HEK293 (cell line): ENCODE measurements around the gene CCDC73.

ENCODE experiments used
- KLF16 ChIP-seq: fragments of 450-650 bp; formaldehyde crosslinking; IDR thresholded peaks from 2 replicates; pipeline ENCODE4 v1.5.1; 2017; ENCODE audit warnings: missing biosample characterization, missing genetic modification characterization
- KLF7 ChIP-seq: fragments of 450-650 bp; formaldehyde crosslinking; IDR thresholded peaks from 2 replicates; pipeline ENCODE4 v1.5.1; 2016; ENCODE audit warnings: missing biosample characterization, missing genetic modification characterization, borderline replicate concordance
- PRDM1 ChIP-seq: fragments of 450-650 bp; formaldehyde crosslinking; IDR thresholded peaks from 2 replicates; pipeline ENCODE4; 2016; ENCODE audit warnings: missing biosample characterization, missing genetic modification characterization
- RBAK ChIP-seq: fragments of 450-650 bp; formaldehyde crosslinking; IDR thresholded peaks from 2 replicates; pipeline ENCODE4 v1.5.1; 2016; ENCODE audit warnings: missing biosample characterization, missing genetic modification characterization
- SCRT1 ChIP-seq: fragments of 450-650 bp; formaldehyde crosslinking; IDR thresholded peaks from 2 replicates; pipeline ENCODE4 v1.5.1; 2016; ENCODE audit warnings: missing biosample characterization, missing genetic modification characterization, borderline replicate concordance
- SCRT2 ChIP-seq: fragments of 450-650 bp; formaldehyde crosslinking; IDR thresholded peaks from 2 replicates; pipeline ENCODE4 v1.5.1; 2016; ENCODE audit warnings: missing biosample characterization, missing genetic modification characterization
- TRIM28 ChIP-seq: IDR thresholded peaks from 2 replicates; pipeline ENCODE4 v1.6.1; 2011; ENCODE audit warnings: low read length, control low read depth, borderline replicate concordance
- YY1 ChIP-seq: fragments of 450-650 bp; formaldehyde crosslinking; IDR thresholded peaks from 2 replicates; pipeline ENCODE4 v1.5.1; 2018; ENCODE audit warnings: missing biosample characterization, missing genetic modification characterization
- ZBTB21 ChIP-seq: fragments of 450-650 bp; formaldehyde crosslinking; IDR thresholded peaks from 2 replicates; pipeline ENCODE4 v1.5.1; 2017; ENCODE audit warnings: missing biosample characterization, missing genetic modification characterization
- ZFHX2 ChIP-seq: fragments of 450-650 bp; formaldehyde crosslinking; conservative IDR thresholded peaks from 2 replicates; pipeline ENCODE4 v1.5.1; 2016; ENCODE audit warnings: missing biosample characterization, missing genetic modification characterization
- ZFP37 ChIP-seq: fragments of 450-650 bp; formaldehyde crosslinking; IDR thresholded peaks from 2 replicates; pipeline ENCODE4 v1.5.1; 2016; ENCODE audit warnings: missing biosample characterization, missing genetic modification characterization
- ZNF10 ChIP-seq: fragments of 450-650 bp; formaldehyde crosslinking; IDR thresholded peaks from 2 replicates; pipeline ENCODE4 v1.5.1; 2017; ENCODE audit warnings: missing biosample characterization, missing genetic modification characterization
- ZNF132 ChIP-seq: fragments of 450-650 bp; formaldehyde crosslinking; IDR thresholded peaks from 2 replicates; pipeline ENCODE4 v1.5.1; 2017; ENCODE audit warnings: missing biosample characterization, missing genetic modification characterization, borderline replicate concordance
- ZNF184 ChIP-seq: fragments of 450-650 bp; IDR thresholded peaks from 2 replicates; pipeline ENCODE4 v1.5.1; 2018; ENCODE audit warnings: missing biosample characterization, mild to moderate bottlenecking, missing genetic modification characterization
- ZNF23 ChIP-seq: fragments of 450-650 bp; formaldehyde crosslinking; IDR thresholded peaks from 2 replicates; pipeline ENCODE4 v1.5.1; 2016; ENCODE audit warnings: missing biosample characterization, missing genetic modification characterization, borderline replicate concordance
- ZNF239 ChIP-seq: fragments of 450-650 bp; formaldehyde crosslinking; IDR thresholded peaks from 2 replicates; pipeline ENCODE4 v1.5.1; 2016; ENCODE audit warnings: missing biosample characterization, missing genetic modification characterization
- ZNF24 ChIP-seq: fragments of 450-650 bp; formaldehyde crosslinking; IDR thresholded peaks from 2 replicates; pipeline ENCODE4 v1.5.1; 2016; ENCODE audit warnings: missing biosample characterization, missing genetic modification characterization
- ZNF585B ChIP-seq: fragments of 450-650 bp; formaldehyde crosslinking; IDR thresholded peaks from 2 replicates; pipeline ENCODE4 v1.5.1; 2016; ENCODE audit warnings: missing biosample characterization, missing genetic modification characterization
- ZNF626 ChIP-seq: fragments of 450-650 bp; sonication (Bioruptor Pico); formaldehyde crosslinking; IDR thresholded peaks from 2 replicates; pipeline ENCODE4 v1.5.1; 2018; ENCODE audit warnings: missing biosample characterization, missing genetic modification characterization, inconsistent platforms
- ZNF629 ChIP-seq: fragments of 450-650 bp; formaldehyde crosslinking; IDR thresholded peaks from 2 replicates; pipeline ENCODE4 v1.5.1; 2017; ENCODE audit warnings: missing biosample characterization, missing genetic modification characterization
- TF ChIP-seq, protein P1 (sequence below): fragments of 450-650 bp; formaldehyde crosslinking; IDR thresholded peaks from 2 replicates; pipeline ENCODE4 v1.5.1; 2017; ENCODE audit warnings: missing biosample characterization, mild to moderate bottlenecking, missing genetic modification characterization, moderate library complexity
- TF ChIP-seq, protein P2 (sequence below): fragments of 450-650 bp; formaldehyde crosslinking; IDR thresholded peaks from 2 replicates; pipeline ENCODE4 v1.5.1; 2016; ENCODE audit warnings: missing biosample characterization, missing genetic modification characterization
- TF ChIP-seq, protein P3 (sequence below): fragments of 450-650 bp; formaldehyde crosslinking; optimal IDR thresholded peaks from 2 replicates; pipeline ENCODE3; 2016; ENCODE audit warnings: missing biosample characterization, mild to moderate bottlenecking, missing genetic modification characterization
- TF ChIP-seq, protein P4 (sequence below): fragments of 450-650 bp; IDR thresholded peaks from 2 replicates; pipeline ENCODE4 v1.5.1; 2018; ENCODE audit warnings: missing biosample characterization, mild to moderate bottlenecking, missing genetic modification characterization
- TF ChIP-seq, protein P5 (sequence below): fragments of 450-650 bp; IDR thresholded peaks from 2 replicates; pipeline ENCODE4 v1.5.1; 2018; ENCODE audit warnings: missing biosample characterization, missing genetic modification characterization
- TF ChIP-seq, protein P6 (sequence below): fragments of 450-650 bp; formaldehyde crosslinking; IDR thresholded peaks from 2 replicates; pipeline ENCODE4 v1.5.1; 2016; ENCODE audit warnings: missing biosample characterization, missing genetic modification characterization
- TF ChIP-seq, protein P7 (sequence below): sonication (generic); formaldehyde crosslinking; IDR thresholded peaks from 2 replicates; pipeline ENCODE4 v1.8.1; 2022; ENCODE audit warnings: mild to moderate bottlenecking, moderate library complexity, missing genetic modification reagents

The CCDC73 gene

DNA sequence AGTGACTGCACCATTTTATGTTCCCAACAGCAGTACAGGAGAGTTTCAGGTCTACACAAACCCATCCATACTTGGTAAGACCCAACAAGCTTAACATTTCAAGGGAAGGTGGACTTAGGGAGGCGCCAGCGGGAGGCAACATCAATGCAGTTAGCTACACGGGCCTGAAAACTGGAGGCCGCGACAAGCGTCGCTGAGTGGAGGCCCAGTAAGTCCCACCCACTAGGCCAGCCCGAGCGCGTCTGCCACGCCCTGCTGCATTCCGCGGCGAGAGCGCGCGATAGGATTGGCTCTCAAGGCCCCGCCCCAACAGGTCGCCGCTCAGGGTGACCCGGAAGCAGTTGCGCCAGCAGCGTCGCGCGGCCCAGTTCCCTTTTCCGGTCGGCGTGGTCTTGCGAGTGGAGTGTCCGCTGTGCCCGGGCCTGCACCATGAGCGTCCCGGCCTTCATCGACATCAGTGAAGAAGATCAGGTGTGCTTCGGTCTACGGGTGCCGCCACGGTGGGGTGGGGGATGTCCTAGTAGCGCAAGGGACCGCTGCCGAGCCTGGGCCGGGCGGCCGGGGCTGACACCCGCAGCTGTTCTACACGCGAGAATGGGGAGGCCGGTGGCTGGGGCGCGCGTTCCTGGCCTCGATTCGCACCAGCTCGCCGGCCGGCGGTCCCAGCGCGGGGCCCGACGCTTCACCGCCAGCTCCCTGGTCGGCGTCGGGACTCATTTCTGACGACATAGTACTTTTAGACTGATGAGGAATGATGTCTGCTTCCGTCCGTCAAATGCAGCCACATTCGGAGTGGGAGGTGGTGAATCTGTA is 210.8 kb downstream of the CCDC73 start, which contains the start of gene EIF3M (continued):
- TF ChIP-seq ZNF184 (tag by site-specific recombination) (no peak), ZNF132 (tag by site-specific recombination) (no peak), ZNF24 (tag by site-specific recombination) (no peak), ZNF585B (tag by site-specific recombination) (no peak), ZNF239 (tag by site-specific recombination) (no peak), KLF16 (tag by site-specific recombination) (peak; percentile 86; the same call in 1 of the 2 replicates), ZNF23 (no peak), SCRT1 (tag by site-specific recombination) (peak; percentile 89), ZBTB21 (tag by site-specific recombination) (no peak; the same call in none of the 2 replicates), SCRT2 (tag by site-specific recombination) (peak; percentile 97), ZFP37 (tag by site-specific recombination) (peak; percentile 81; the same call in 1 of the 2 replicates), YY1 (tag by site-specific recombination) (peak; percentile 54; the same call in 1 of the 2 replicates), RBAK (tag by site-specific recombination) (no peak), PRDM1 (no peak), ZNF626 (tag by site-specific recombination) (no peak), ZNF10 (tag by site-specific recombination) (peak; percentile 12; the same call in 1 of the 2 replicates), KLF7 (tag by site-specific recombination) (no peak), TRIM28 (peak; percentile 84; the same call in 1 of the 2 replicates), ZNF629 (tag by site-specific recombination) (peak; percentile 52), ZFHX2 (0 out of 2 replicates have a peak, but pooled peaks have one; percentile 12)
- TF ChIP-seq, protein P1, sequence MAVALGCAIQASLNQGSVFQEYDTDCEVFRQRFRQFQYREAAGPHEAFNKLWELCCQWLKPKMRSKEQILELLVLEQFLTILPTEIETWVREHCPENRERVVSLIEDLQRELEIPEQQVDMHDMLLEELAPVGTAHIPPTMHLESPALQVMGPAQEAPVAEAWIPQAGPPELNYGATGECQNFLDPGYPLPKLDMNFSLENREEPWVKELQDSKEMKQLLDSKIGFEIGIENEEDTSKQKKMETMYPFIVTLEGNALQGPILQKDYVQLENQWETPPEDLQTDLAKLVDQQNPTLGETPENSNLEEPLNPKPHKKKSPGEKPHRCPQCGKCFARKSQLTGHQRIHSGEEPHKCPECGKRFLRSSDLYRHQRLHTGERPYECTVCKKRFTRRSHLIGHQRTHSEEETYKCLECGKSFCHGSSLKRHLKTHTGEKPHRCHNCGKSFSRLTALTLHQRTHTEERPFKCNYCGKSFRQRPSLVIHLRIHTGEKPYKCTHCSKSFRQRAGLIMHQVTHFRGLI (tag by site-specific recombination): no peak
- TF ChIP-seq, protein P2, sequence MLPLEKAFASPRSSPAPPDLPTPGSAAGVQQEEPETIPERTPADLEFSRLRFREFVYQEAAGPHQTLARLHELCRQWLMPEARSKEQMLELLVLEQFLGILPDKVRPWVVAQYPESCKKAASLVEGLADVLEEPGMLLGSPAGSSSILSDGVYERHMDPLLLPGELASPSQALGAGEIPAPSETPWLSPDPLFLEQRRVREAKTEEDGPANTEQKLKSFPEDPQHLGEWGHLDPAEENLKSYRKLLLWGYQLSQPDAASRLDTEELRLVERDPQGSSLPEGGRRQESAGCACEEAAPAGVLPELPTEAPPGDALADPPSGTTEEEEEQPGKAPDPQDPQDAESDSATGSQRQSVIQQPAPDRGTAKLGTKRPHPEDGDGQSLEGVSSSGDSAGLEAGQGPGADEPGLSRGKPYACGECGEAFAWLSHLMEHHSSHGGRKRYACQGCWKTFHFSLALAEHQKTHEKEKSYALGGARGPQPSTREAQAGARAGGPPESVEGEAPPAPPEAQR (tag by site-specific recombination): no peak
- TF ChIP-seq, protein P3, sequence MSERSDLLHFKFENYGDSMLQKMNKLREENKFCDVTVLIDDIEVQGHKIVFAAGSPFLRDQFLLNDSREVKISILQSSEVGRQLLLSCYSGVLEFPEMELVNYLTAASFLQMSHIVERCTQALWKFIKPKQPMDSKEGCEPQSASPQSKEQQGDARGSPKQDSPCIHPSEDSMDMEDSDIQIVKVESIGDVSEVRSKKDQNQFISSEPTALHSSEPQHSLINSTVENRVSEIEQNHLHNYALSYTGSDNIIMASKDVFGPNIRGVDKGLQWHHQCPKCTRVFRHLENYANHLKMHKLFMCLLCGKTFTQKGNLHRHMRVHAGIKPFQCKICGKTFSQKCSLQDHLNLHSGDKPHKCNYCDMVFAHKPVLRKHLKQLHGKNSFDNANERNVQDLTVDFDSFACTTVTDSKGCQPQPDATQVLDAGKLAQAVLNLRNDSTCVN (tag by site-specific recombination): peak; percentile 95
- TF ChIP-seq, protein P4, sequence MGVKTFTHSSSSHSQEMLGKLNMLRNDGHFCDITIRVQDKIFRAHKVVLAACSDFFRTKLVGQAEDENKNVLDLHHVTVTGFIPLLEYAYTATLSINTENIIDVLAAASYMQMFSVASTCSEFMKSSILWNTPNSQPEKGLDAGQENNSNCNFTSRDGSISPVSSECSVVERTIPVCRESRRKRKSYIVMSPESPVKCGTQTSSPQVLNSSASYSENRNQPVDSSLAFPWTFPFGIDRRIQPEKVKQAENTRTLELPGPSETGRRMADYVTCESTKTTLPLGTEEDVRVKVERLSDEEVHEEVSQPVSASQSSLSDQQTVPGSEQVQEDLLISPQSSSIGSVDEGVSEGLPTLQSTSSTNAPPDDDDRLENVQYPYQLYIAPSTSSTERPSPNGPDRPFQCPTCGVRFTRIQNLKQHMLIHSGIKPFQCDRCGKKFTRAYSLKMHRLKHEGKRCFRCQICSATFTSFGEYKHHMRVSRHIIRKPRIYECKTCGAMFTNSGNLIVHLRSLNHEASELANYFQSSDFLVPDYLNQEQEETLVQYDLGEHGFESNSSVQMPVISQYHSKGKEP (tag by site-specific recombination): no peak
- TF ChIP-seq, protein P5, sequence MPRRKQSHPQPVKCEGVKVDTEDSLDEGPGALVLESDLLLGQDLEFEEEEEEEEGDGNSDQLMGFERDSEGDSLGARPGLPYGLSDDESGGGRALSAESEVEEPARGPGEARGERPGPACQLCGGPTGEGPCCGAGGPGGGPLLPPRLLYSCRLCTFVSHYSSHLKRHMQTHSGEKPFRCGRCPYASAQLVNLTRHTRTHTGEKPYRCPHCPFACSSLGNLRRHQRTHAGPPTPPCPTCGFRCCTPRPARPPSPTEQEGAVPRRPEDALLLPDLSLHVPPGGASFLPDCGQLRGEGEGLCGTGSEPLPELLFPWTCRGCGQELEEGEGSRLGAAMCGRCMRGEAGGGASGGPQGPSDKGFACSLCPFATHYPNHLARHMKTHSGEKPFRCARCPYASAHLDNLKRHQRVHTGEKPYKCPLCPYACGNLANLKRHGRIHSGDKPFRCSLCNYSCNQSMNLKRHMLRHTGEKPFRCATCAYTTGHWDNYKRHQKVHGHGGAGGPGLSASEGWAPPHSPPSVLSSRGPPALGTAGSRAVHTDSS (tag by site-specific recombination): peak; percentile 36; the same call in 1 of the 2 replicates
- TF ChIP-seq, protein P6, sequence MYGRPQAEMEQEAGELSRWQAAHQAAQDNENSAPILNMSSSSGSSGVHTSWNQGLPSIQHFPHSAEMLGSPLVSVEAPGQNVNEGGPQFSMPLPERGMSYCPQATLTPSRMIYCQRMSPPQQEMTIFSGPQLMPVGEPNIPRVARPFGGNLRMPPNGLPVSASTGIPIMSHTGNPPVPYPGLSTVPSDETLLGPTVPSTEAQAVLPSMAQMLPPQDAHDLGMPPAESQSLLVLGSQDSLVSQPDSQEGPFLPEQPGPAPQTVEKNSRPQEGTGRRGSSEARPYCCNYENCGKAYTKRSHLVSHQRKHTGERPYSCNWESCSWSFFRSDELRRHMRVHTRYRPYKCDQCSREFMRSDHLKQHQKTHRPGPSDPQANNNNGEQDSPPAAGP (tag by site-specific recombination): 0 out of 2 replicates have a peak, but pooled peaks have one; percentile 48
- TF ChIP-seq, protein P7, sequence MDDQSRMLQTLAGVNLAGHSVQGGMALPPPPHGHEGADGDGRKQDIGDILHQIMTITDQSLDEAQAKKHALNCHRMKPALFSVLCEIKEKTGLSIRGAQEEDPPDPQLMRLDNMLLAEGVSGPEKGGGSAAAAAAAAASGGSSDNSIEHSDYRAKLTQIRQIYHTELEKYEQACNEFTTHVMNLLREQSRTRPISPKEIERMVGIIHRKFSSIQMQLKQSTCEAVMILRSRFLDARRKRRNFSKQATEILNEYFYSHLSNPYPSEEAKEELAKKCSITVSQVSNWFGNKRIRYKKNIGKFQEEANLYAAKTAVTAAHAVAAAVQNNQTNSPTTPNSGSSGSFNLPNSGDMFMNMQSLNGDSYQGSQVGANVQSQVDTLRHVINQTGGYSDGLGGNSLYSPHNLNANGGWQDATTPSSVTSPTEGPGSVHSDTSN (CRISPR knock-in tag): peak; percentile 88; the same call in 1 of the 2 replicates
